ENCODE measurements around the gene MKI67. TPM values are rescaled to one million over a fixed set of nuclear protein-coding genes. Genes with fewer than 3 reads are reported as not detected.
A peak's percentile ranks its signal among the peaks of the same experiment; 100 is the strongest.
"Not testable (repeated sequence)": the region's sequence is repeated elsewhere in the genome, so short reads cannot be mapped to it uniquely, and the experiment has no call there.

The MKI67 gene, protein sequence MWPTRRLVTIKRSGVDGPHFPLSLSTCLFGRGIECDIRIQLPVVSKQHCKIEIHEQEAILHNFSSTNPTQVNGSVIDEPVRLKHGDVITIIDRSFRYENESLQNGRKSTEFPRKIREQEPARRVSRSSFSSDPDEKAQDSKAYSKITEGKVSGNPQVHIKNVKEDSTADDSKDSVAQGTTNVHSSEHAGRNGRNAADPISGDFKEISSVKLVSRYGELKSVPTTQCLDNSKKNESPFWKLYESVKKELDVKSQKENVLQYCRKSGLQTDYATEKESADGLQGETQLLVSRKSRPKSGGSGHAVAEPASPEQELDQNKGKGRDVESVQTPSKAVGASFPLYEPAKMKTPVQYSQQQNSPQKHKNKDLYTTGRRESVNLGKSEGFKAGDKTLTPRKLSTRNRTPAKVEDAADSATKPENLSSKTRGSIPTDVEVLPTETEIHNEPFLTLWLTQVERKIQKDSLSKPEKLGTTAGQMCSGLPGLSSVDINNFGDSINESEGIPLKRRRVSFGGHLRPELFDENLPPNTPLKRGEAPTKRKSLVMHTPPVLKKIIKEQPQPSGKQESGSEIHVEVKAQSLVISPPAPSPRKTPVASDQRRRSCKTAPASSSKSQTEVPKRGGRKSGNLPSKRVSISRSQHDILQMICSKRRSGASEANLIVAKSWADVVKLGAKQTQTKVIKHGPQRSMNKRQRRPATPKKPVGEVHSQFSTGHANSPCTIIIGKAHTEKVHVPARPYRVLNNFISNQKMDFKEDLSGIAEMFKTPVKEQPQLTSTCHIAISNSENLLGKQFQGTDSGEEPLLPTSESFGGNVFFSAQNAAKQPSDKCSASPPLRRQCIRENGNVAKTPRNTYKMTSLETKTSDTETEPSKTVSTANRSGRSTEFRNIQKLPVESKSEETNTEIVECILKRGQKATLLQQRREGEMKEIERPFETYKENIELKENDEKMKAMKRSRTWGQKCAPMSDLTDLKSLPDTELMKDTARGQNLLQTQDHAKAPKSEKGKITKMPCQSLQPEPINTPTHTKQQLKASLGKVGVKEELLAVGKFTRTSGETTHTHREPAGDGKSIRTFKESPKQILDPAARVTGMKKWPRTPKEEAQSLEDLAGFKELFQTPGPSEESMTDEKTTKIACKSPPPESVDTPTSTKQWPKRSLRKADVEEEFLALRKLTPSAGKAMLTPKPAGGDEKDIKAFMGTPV (N-terminal part only)
- total RNA-seq (2014; rRNA removed; shearing (Covaris generic); ENCODE audit: low replicate concordance), result 8.8 and 10.5 TPM in 2 replicates

DNA sequence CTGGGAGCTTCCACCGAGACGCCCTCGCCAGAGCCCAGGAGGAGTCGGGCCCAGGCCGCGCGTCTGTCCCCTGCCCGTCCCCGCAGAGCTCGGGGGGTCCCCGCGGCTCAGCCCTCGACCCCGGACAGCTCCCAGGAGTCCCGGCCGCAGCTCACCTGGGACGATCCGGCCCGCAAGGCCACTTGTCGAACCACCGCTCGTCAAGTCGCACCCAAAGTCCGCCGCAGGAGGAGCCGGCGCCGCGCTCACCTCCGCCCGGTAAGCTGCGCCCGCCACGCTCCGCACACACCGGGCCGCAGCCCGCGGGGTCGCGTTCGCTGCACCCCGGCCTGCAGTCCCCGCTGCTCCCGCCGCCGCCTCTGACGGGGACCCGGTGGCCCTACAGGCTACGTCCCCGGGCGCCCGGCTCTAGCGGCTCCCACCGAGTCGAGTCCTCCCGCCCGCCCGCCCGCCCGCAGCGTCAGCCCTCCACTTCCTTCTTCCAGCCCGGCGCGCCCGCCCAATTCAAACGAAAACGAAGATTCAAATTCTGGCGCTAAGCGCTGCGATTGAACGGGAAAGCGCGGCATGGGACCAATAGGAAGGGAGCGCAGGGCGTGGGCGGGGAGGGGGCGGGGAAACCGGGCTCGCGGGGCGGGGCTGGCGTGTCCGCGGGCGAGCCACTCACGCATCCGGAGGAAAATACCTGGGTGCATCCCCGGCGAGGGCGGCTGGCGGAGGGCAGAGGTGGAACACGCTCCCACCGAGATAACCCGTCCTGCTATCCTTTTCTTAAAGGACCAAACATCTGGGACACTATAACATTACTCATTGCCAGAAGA lies at the start of gene MKI67:
MKI67 (minus strand) TSS at position 480 of the 821 bp plus-strand sequence. CDS start 756 bp downstream, outside the sequence.
- DNase-seq (ENCODE audit: low read depth), result peak; percentile 85
- in situ Hi-C loops (cut with HindIII; ENCODE audit: low pct_unique_long_range_greater_than_20kb, low sequenced_read_pairs), result no loop called here

DNA sequence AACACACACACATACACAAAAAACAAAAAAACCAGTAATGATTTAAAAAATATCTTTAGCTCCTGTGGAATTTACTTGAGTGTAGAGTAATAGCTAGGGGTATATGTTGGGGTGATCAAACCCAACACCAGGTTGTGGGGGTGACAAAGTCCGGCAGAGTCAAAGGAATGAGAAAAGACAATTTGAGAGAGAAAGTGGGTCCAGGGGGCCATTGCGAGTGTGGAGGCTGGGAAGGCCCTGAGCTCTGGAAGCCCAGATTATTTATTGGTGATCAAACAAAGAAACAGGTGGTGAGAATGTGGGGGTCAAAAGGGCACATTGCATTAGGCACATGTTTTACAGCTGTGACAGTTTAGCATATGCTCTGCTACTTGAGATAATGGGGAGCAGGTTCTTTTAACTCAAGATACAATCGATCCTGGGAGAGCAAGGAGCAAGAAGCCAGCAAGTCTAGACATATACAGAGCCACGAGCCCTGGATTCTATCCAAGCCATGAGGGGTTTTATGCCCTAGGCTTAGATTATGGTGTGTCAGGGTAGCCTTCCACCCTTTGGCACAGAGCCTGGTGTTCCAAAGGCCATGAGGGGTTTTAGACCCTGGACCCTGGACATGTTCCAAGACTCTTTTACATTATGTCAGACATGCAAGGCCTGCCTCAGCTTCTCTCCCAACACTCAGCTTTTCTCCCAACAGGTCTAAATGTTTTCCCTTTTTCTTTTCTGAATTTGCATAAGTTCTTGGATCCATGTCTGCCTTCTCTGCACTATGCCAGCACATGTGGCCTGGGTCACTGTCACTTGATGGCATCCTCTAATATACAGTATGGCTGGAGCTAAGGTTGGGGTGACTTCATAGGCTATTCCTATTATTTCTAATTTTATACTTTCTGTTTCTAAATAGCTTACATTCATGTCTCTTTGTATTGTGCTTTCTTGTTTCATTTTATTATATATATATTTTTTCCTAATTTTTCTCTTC lies 48.6 kb upstream of the MKI67 start:
- no peak for DNase-seq (ENCODE audit: low read depth)
- in situ Hi-C loops (cut with HindIII; ENCODE audit: low pct_unique_long_range_greater_than_20kb, low sequenced_read_pairs), result no loop called here

DNA sequence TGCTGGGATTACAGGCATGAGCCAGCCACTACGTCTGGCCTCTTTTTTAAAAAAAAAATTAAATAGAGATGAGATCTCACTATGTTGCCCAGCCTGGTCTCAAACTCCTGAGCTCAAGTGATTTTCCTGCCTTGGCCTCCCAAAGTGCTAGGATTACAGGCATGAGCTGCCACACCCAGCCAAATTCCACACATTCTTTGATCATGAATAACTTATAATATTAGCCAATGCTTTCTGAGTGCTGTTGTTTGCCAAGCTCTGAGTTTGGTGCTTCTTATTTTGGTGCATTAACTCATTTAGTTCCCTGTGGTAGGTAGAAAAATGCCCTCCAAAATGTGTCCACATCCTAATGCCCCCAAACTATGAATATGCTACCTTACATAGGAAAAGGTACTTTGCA lies 47.2 kb upstream of the MKI67 start:
- in situ Hi-C loops (cut with HindIII; ENCODE audit: low pct_unique_long_range_greater_than_20kb, low sequenced_read_pairs), result no loop called here
- peak; percentile 28 for DNase-seq (ENCODE audit: low read depth)

DNA sequence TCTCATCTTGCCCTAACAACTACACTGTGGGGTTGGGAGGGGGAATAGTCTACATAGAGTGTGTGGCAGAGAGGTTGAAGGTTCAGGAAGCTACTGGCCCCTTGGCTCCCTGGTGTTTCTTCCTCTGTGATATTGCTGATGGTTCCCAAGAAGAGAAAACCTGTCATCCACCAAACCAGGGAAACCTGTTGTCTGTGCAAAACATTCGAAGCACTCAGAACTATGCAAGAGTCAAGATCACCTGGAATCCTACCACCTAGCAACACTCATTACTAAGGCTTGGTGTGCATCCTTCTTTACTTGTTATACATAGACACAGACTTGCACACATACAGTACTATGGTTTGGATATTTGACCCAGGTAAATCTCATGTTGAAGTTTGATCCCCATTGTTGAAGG lies 46.5 kb upstream of the MKI67 start:
- in situ Hi-C loops (cut with HindIII; ENCODE audit: low pct_unique_long_range_greater_than_20kb, low sequenced_read_pairs), result no loop called here

DNA sequence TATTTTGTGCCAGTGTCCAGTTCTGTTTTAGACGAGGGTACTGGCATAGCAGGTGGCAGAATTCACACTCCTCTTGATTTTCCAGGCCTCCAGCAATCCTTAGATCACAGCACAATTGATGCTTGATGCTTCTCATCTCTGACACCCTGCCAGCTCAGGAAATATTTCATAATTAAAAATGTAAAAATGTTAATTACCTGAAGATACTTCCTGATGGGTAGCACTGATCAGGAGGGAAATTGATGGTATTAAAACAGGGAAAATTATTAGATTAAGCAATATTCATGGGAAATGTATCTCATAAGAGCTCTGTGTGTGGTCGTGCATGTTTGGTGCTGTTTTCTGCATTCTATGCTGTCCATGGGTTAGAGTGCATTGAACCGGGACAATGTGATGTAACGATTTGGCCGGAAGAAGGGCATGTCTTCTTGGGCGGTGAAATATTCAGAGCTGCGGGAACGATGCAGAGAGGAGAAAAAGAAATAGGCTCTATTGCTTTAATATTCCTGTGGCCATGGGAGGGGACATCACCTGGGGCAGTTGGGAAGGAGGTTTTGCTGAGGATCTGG lies 43.7 kb upstream of the MKI67 start:
- in situ Hi-C loops (cut with HindIII; ENCODE audit: low pct_unique_long_range_greater_than_20kb, low sequenced_read_pairs), result no loop called here
- no peak for DNase-seq (ENCODE audit: low read depth)

More for the DNA sequence above, 46.5 kb upstream of the MKI67 start:
- DNase-seq (ENCODE audit: low read depth), result no peak

DNA sequence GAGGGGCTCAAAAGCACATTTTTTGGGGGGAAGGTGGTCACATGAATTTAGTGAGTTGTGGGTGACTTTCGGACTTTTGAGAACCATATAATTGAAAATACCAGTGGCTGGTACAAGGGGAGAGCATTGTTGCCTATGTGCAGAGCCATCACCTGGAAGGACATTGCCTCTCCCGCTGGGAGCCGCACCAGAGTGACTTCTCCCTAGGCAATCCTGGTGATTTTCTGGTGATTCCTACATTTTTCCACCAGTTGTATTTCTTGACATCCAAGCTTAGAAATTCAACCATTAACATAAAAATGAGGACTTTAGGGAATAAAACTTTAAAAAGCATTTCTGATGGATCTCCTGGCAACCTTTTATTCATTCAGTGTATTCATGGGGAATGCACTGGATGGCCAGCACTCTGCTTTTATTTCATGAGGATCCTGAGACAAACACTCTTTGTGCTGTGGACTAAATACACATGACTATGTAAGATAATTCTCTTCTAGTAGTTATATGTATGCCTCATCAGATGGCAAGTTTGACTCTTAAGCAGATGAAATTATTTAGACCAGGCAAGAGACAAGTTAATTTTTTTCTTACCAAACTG lies 41.8 kb upstream of the MKI67 start:
- DNase-seq (ENCODE audit: low read depth), result no peak
- in situ Hi-C loops (cut with HindIII; ENCODE audit: low pct_unique_long_range_greater_than_20kb, low sequenced_read_pairs), result no loop called here

DNA sequence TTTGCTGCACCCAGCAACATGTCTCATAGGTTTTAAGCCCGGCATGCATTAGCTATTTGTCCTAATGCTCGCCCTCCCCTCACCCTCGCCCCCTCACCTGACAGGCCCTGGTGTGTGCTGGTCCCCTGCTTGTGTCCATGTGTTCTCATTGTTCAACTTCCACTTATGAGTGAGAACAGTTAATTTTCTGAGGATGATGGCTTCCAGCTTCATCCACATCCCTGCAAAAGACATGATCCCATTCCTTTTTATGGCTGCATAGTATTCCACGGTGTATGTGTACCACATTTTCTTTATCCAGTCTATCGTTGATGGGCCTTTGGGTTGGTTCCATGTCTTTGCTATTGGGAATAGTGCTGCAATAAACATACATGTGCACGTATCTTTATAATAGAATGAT lies 40.9 kb upstream of the MKI67 start:
- in situ Hi-C loops (cut with HindIII; ENCODE audit: low pct_unique_long_range_greater_than_20kb, low sequenced_read_pairs); DNase-seq (ENCODE audit: low read depth): not testable (repeated sequence)

DNA sequence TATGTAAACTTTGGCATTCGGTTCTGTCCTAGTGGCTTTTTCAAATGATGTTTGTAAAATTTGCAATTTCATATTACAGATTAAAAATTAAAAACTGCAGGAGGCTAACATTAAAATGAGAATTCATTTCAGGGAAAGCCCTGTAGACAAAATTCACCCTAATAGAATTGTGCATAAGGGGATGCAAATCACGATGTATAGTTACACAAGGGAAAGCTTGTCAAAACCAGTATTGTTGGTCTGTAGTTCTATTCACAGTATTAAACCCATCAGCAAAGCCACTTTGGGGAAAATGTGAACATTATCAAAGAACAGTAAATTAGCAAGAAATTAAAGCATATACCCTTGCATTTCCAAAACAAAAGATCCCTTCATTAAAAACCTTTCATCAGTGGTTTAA lies 39.9 kb upstream of the MKI67 start:
- DNase-seq (ENCODE audit: low read depth), result no peak
- in situ Hi-C loops (cut with HindIII; ENCODE audit: low pct_unique_long_range_greater_than_20kb, low sequenced_read_pairs), result no loop called here

DNA sequence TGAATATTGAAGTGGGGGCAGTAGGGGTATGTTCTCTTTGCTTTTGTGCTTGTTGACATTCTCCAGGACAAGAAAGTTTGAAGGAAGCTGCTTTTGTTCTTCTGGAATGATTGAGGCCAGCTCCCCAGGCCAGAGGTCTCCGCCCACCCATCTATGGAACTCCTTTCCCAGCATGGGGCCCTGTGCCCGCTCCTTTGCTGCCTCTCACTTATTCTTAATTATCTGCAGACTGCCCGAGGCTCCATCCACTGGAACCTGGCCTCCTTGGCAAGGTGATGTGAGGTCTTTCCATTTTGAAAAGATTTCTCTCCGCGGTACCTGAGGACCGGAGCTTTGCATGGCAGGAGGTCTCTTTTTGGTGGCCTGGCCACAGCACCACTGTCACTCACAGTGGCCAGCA lies 39.3 kb upstream of the MKI67 start:
- in situ Hi-C loops (cut with HindIII; ENCODE audit: low pct_unique_long_range_greater_than_20kb, low sequenced_read_pairs), result no loop called here
- DNase-seq (ENCODE audit: low read depth), result no peak

DNA sequence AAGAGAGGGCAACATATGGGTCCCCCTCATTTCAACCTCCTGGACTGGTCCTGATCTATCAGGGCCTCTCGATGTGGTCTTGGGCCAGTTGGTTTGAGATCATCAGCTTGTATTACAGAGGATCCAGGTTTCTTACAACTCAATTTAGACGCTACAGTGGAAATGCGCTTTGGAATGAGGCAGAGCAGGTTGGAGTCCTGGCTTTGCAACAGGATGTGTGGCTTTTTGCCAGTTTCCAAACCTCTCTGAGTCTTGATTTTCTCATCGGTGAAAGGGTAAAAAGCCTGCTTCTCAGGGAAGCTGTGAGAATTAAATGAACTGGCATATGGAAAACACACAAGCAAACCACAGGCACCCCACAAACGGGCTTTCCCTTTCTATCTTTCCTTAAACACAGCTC lies 37.5 kb upstream of the MKI67 start:
- no peak for DNase-seq (ENCODE audit: low read depth)
- in situ Hi-C loops (cut with HindIII; ENCODE audit: low pct_unique_long_range_greater_than_20kb, low sequenced_read_pairs), result no loop called here

DNA sequence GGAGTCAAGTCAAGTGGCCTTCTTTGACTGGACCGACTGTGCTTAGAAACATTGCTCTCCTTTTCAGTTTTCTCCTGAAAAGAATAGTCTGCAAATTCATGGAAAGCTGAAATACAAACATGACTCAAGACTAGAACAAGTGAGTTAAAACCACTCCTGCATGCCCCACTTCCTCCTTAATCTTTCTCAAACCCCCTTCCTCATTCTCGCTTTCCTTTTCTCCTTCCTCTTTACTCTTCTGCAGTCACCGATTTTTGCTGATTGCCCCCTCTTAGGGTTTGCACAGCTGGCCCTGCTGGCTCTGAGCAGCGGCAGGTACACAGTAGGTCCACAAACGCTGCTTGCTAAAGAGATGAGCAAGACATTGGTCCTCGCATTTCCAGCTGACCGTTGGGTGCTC lies 34.8 kb upstream of the MKI67 start:
- in situ Hi-C loops (cut with HindIII; ENCODE audit: low pct_unique_long_range_greater_than_20kb, low sequenced_read_pairs), result no loop called here

DNA sequence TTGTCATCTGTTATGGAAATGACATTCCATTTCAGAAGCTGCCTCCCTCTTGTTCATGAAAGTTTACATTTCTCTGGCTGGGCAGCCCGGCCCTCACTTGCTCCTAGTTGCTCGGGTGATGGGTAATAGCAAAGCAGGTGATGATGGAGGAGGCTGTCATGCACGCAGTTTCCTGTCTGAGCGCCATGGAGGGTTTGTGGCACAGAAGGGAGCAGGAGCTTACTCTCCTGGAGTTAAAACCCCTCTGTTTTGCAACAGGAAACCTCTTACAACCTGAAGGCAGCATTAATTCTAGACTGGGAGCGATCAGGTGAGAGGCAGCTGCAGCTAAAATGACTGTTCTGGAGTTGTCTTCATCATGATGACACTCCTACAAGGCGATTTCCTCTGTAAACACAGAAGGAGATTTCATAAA lies 34.1 kb upstream of the MKI67 start:
- no peak for DNase-seq (ENCODE audit: low read depth)
- in situ Hi-C loops (cut with HindIII; ENCODE audit: low pct_unique_long_range_greater_than_20kb, low sequenced_read_pairs), result no loop called here

More for the DNA sequence above, 34.8 kb upstream of the MKI67 start:
- no peak for DNase-seq (ENCODE audit: low read depth)

DNA sequence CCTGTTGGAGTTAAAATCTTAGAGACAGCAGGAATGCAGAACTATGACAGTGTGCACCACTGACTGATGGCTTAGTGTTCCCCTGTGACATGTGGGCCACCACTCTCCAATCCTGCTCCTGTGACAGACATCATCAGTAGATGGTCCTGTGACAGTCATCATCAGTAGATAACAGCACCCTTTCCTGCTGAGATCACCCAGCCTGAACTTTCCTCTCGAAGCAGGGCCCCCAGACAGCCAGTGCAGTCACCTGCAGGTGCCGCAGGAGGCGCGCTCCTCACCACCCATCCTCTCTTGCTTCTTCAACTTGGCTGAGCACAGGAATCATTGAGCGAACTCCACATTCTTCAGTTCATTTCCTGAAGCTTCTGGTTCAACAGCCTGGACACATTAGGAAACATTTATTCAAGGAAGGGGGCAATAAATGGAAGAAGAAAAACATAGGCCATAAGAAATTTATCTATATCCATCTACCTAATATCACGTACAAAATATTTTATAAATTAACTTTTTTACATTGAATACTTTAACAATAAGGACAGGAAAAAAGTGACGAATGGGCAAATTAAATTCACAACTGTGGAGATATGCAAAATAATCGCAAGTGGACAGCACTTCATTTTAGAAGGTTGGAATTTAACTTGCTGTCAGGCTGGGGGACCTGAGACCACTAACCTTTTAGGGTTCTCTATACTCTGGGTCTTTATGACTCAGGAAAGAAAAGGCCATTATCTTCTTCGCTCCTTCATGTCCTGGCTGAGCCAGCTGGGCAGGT lies 32.0 kb upstream of the MKI67 start:
- in situ Hi-C loops (cut with HindIII; ENCODE audit: low pct_unique_long_range_greater_than_20kb, low sequenced_read_pairs), result no loop called here
- DNase-seq (ENCODE audit: low read depth), result no peak

DNA sequence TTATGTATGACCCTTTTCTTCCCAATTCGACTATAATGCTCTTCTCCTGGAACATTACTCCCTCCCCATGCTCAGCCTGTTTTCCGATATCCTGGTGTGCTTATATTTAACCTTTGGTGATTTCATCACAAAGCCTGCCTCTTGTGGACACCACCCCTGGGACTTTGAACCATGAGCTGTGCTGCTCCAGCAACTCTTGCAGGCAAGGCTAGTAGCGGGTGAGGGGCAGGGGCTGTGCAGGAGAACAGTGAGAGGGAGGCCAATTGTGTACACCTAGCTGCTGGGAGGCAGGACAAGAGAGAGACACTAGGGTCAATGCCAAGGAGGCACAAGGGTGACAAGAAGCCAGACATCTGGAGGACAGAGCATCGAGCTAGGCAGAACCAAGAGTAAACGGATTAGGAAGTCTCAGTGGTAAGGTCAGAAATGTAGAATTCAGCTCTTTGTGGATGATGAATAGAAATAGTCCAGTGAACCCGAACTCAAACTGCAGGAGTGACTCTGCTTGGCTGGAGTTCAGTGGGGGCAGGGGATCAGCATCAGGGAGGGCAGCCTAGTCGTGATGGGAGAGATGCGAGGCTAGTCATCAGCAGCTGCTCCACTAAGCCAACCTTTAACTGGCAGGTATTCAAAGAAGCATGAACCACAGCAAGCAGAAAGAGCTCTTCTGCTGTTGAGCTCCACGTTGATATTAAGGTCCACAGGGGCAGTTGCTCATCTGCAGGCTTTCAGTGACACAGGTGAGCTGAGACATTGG lies 31.0 kb upstream of the MKI67 start:
- DNase-seq (ENCODE audit: low read depth), result no peak
- in situ Hi-C loops (cut with HindIII; ENCODE audit: low pct_unique_long_range_greater_than_20kb, low sequenced_read_pairs), result no loop called here

Measured in Caki2 (cell line).